ENCODE results near the gene FANCD2. TPM values are rescaled to one million over a fixed set of nuclear protein-coding genes. Genes with fewer than 3 reads are reported as not detected.
A peak's percentile ranks its signal among the peaks of the same experiment; 100 is the strongest.
"Not testable (repeated sequence)": the region's sequence is repeated elsewhere in the genome, so short reads cannot be mapped to it uniquely, and the experiment has no call there.

The FANCD2 gene
- total RNA-seq, 1 experiment from 2014 or later = 39.0 TPM

DNA sequence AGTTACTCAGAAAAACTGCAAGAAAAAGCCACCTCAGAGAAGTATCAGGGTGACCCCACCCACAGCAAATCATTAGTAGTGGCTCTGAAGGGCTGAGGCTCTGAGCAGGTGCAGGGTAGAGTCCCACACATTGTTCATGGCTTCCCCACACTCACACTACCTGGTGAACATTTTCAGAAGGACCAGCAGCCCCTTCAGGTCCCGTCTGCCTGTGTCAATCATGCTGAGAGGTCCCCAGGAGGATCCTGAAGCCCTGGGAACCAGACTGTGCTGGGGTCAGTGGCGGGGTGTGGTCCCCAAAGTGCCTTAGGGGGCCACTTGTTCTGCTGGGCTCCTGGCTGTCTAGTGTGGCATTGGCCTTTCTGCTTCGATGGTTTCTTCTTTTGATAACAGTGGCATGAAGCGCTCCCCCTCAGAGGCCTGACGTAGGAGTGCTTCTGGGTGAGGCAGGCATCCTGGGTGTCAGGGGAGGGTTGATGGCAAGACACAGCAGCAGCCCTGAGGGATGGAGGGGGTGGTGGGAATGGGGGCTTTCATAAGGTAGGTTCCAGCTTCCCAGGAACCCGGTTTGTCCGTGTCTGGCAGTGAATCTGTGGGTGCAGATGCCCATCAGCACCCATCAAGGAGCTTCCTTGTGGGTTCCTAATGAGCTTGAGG, 19.0 kb upstream of the FANCD2 start:
- peaks cover 14% of the 10 kb centered on the region for H3K36me3 ChIP-seq
- no peaks in the 10 kb centered on the region for H3K27me3 ChIP-seq
- no peak for DNase-seq
- H3K9me3 ChIP-seq (replicated peaks) = no peaks in the 10 kb centered on the region
- peaks cover 22% of the 10 kb centered on the region for H3K4me1 ChIP-seq
- H3K4me3 ChIP-seq = no peak overlapping the region
- H3K27ac ChIP-seq = no peak overlapping the region

DNA sequence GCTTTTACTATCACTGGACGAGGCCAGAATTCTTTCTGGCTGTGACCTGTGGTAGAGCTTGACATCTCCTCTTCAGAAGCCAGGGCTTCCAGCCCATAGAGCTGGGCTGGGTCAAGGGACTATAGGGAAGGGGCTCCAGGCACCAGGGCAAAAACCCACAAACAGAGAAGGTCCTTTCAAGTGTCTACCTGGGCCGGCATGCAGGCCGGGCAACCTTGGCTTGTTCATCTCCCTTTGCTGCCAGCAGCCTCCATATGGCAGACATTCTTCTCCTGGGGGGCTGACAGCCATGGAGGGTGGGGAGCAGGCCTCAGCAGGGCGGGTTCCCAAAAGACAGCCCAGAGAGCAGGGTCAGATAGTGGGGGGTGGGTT, 18.0 kb upstream of the FANCD2 start:
- not testable (repeated sequence) for H3K9me3 ChIP-seq (replicated peaks); H3K36me3 ChIP-seq; H3K4me3 ChIP-seq; H3K27ac ChIP-seq; H3K27me3 ChIP-seq; DNase-seq
- H3K4me1 ChIP-seq = peaks cover 25% of the 10 kb centered on the region

DNA sequence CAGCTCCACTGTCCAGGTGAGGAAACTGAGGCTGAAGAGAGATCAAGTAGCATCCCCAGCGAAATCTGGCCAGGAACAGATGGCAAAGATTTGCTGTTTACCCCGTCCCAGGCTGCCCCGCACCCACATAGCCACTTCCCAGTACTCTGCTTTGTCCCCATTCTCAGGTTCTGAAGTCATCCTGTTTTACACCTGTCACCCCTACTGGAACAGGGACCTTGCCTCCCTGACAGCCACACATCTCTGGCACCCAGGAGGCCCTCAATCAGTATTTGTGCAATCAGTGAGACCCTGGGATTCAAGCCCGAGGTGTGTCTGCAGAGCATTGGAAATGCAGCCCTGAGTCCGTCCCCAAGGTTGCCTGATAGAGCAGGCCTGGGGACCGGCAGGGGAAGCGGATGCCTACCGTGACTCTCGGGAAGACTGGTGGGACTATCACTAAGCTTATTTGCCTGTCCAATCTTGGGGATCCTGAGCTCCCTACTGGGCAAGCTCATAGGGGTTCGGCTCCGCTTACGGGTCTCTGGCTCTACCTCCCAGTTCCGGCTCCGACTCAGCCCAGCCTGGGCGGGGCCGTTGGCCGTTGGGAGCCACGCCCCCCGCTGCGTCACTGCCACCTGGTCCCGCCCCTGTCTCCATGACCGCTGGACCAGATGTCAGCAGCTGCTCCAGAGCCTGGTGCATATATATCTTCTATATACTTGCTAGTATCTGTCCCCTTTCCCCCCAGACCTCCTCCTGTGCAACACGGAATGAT, 17.5 kb upstream of the FANCD2 start:
- Histone ChIP-seq H3K27me3 (no peaks in the 10 kb centered on the region), H3K36me3 (peaks cover 2% of the 10 kb centered on the region; the same call in 1 of the 2 replicates), H3K27ac (peak overlapping the region; percentile 11), H3K4me3 (peak overlapping the region; percentile 54), H3K9me3 (replicated peaks) (no peaks in the 10 kb centered on the region), H3K4me1 (peaks cover 25% of the 10 kb centered on the region)
- DNase-seq = peak; percentile 79 to 87

DNA sequence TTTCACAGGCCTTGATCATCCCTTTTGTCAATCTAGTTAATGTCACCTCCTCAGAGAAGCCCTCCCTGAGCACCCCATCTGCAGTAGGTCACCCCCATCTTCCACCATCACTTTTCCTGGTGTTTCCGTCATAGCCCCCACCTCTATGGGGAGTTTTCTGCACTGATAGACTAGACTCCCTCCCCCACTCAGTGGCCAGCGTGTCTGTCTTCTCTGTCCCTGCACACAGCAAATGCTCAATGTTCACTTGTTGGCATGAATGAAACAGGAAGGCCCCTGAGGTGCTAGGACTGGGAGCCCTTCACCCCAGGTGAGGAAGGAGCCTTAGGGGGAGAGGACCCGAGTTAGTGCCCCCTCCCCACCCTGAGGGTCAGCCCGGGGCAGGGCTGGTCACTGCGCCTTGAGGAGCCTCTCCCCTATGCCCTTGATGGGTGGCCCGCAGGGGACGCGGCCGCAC, 15.8 kb upstream of the FANCD2 start:
- no peak overlapping the region for H3K27ac ChIP-seq
- H3K4me1 ChIP-seq = peaks cover 30% of the 10 kb centered on the region

DNA sequence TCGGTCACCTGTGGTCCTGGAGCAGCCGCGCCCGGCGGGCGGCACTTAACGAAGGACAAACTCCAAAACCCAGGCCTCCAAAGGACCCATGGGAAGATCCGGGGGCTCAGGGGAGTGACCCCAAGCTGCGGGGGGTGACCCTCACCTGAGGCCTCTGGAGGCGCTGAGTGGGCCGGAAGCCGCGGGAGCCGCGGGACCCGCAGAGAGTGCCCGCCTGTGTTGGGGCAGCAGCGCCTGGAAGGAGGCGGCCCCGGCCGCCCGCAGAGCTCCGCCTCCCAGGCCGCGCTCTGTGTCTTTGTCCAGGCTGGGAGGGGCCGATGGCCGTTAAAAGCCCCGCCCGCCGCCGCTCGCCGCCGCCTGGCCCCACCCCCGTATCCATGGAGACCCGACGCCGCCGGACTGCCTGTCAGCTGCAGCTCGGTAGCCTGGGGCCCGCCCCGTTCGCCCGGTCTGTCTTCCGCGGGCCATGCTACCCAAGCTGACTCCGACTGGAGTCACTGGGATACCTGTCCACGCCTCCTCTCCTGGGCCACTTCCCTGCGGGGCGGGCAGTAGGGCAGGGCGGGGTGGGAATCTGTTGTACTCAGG, 15.3 kb upstream of the FANCD2 start:
- Histone ChIP-seq H3K27me3 (no peaks in the 10 kb centered on the region), H3K4me1 (peaks cover 31% of the 10 kb centered on the region), H3K4me3 (peak overlapping the region; percentile 62), H3K9me3 (replicated peaks) (no peaks in the 10 kb centered on the region), H3K36me3 (no peaks in the 10 kb centered on the region), H3K27ac (no peak overlapping the region)
- peak; percentile 95 to 97 for DNase-seq

More for the DNA sequence above, 15.8 kb upstream of the FANCD2 start:
- Histone ChIP-seq H3K36me3 (no peaks in the 10 kb centered on the region), H3K9me3 (replicated peaks) (no peaks in the 10 kb centered on the region), H3K4me3 (peak overlapping the region; percentile 62), H3K27me3 (no peaks in the 10 kb centered on the region)
- DNase-seq = no peak

DNA sequence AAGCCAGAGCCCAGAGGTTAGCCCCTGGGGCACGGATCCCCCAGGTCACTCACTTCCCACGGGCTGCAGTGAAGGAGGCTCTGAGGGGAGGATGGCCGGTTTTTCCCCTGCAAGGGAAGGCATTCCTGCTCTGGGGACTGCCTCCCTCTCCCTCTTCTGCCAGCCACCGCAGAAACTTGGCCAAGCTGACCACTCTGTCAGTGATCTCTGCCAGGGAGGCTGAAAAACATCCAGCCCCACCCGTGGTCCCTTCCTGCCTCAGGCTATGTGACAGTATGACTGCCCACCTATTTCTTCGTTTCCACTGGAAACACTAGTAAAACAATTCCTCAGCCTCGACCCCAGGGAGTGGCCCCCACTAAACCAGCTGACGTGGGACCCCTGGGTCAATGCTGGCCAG, 14.6 kb upstream of the FANCD2 start:
- Histone ChIP-seq H3K36me3 (no peaks in the 10 kb centered on the region), H3K4me3 (peak overlapping the region; percentile 62), H3K9me3 (replicated peaks) (no peaks in the 10 kb centered on the region), H3K27me3 (no peaks in the 10 kb centered on the region), H3K27ac (no peak overlapping the region; the same call in 1 of the 2 replicates), H3K4me1 (peaks cover 35% of the 10 kb centered on the region)
- peak; percentile 14 to 38 for DNase-seq

DNA sequence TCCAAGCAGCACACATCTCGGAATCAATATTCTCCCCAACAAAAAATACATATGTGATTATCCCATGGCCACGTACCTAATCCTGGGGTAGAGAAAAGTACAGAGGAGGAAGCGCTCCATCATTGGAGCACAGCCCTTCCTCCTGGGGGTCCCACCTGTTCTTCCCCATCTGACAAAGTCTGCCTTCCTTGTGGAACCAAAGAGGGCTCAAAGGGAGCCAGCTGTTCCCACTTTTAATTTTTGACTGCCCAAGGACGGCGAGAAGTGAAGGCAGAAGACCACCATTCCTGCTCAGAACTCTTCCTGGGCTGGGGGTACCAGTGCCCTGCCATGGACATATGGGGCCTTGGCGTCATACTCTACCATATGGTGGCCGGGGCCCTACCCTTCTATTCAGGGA, 14.1 kb upstream of the FANCD2 start:
- DNase-seq = peak; percentile 53 to 71
- Histone ChIP-seq H3K27ac (peak overlapping the region; percentile 62), H3K27me3 (no peaks in the 10 kb centered on the region), H3K36me3 (no peaks in the 10 kb centered on the region), H3K4me3 (no peak overlapping the region), H3K4me1 (peaks cover 35% of the 10 kb centered on the region), H3K9me3 (replicated peaks) (no peaks in the 10 kb centered on the region)

DNA sequence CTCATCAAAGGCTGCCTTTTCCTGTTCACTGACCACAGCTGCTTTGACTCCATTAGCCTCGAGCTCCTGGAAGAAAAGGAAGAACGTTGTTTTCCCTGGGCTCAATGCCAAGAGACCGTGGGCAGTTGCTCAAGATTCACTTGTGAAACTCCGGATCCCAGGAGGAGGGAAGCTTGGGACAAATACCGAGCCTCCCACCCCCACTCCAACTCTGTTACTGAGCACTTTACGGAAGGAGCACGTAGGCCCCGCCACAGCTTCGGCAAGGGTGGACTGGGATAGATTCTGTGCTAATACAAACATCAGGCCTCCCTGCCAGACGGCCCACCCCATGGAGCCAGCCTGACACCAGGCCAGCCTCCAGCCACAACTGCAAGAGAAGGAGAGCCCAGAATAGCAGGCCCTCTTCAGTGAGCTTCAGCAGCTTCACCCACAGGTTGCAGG, 10.8 kb upstream of the FANCD2 start:
- peak; percentile 80 to 92 for DNase-seq
- Histone ChIP-seq H3K4me3 (peak overlapping the region; percentile 43), H3K27ac (peak overlapping the region; percentile 52), H3K36me3 (no peaks in the 10 kb centered on the region), H3K27me3 (no peaks in the 10 kb centered on the region), H3K9me3 (replicated peaks) (no peaks in the 10 kb centered on the region), H3K4me1 (peaks cover 31% of the 10 kb centered on the region)

DNA sequence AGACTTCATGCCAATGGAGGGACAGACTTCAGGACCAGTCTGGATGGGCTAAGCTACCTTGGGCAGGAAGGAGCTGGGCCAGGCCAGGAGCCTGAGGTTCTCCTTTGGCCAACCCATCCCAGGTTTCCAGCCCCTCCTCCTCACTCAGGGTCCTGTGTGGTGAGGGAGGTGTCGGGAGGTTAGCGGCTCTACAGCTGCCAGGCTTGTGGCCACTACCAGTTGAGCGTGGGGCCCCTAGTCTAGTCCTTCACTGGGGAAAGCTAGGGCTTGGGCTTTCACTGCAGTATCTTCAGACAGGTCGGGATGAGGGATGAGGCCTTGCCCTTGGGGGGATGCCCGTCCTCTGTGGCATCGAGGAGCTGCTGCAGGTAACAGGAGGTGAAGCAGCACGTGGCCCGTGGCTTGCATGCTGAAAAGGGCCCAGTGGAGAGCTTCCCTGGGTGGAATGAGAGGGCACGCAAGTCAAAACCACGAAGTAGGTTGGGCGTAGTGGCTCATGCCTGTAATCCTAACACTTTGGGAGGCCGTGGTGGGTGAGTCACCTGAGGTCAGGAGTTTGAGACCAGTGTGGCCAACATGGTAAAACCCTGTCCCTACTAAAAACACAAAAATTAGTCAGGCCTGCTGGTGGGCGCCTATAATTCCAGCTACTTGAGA, 8.5 kb upstream of the FANCD2 start:
- Histone ChIP-seq H3K4me3 (no peak overlapping the region), H3K27me3 (no peaks in the 10 kb centered on the region), H3K36me3 (0 out of 2 replicates have a peak, but pooled peaks cover 2% of the 10 kb centered on the region), H3K4me1 (peaks cover 16% of the 10 kb centered on the region), H3K27ac (no peak overlapping the region; the same call in 1 of the 2 replicates), H3K9me3 (replicated peaks) (no peaks in the 10 kb centered on the region)
- DNase-seq = peak; percentile 52 to 65

DNA sequence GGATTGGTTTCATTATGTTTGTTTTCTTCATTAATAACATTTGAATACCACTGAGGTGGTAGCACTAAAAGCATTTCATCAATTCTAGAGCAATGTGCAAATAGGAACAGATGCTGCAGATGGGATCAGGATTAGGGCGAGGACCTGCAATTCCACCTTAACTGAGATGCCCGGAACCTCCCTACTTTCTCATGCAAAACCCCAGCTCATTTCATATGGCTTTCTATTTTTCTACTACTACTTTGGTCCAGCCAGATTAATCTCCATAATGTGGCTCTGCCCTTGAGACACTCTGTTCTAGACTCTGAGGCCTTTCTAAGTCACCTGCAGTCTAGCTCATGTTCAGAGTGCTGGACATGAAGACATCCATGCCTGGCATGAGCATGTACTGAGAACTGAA, 7.4 kb upstream of the FANCD2 start:
- not testable (repeated sequence) for H3K9me3 ChIP-seq (replicated peaks); H3K4me3 ChIP-seq; H3K36me3 ChIP-seq; H3K27me3 ChIP-seq; H3K27ac ChIP-seq; DNase-seq
- H3K4me1 ChIP-seq = peaks cover 16% of the 10 kb centered on the region

DNA sequence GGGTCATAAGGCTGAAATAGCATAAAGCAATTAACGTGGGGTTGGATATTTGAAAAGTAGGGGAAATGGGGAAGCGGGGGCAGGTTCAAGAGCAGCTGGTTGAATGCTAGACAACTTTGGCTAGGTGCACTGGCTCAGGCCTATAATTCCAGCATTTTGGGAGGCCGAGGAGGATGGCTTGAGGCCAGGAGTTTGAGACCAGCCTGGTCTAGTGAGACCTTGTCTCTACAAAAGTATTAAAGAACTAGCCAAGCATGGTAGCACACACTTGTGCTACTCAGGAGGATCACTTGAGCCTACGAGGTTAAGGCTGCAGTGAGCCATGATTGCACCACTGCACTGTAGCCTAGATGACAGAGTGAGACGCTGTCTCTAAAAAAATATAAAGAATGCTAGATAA, 6.9 kb upstream of the FANCD2 start:
- H3K27ac ChIP-seq = no peak overlapping the region
- peaks cover 16% of the 10 kb centered on the region for H3K4me1 ChIP-seq
- no peak for DNase-seq
- H3K27me3 ChIP-seq = no peaks in the 10 kb centered on the region
- H3K9me3 ChIP-seq (replicated peaks) = no peaks in the 10 kb centered on the region
- H3K36me3 ChIP-seq = 0 out of 2 replicates have a peak, but pooled peaks cover 2% of the 10 kb centered on the region
- H3K4me3 ChIP-seq = no peak overlapping the region

DNA sequence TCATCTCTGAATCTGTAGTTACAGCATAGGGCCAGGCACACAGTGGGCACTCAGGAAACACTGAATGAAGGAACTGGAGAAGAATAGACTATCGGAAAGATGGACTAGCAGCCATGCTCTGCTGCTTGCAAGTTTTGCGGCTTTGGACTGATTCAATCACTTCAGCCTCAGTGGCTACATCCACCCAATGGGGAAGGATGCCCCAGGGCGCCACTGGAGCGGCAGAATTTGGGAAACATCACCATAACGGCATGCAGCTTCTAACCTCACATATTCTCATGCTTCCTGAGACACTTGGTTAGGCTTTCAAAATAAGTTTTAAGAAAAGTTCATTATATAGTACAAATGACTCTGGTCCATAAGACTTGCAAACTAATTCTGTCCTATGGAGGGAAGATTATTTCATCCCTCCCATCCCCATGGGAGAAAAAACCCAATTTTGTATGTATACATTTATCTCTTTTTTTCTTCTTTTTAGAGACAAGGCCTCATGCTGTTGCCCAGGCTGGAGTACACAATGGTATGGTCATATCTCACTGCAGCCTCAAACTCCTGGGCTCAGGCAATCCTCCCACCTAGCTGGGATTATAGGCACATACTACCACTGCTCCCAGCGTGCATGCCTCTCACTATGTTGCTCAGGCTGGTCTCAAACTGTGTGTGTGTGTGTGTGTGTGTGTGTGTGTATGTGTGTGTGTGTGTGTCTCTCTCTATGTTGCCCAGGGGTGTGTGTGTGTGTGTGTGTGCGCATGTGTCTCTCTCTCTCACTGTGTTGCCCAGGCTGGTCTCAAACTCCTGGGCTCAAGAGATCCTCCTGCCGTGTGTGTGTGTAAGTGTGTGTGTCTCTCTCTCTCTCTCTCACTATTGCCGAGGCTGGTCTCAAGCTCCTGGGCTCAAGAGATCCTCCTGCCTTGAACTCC, 4.1 kb upstream of the FANCD2 start:
- Histone ChIP-seq H3K4me3 (no peak overlapping the region), H3K36me3 (0 out of 2 replicates have a peak, but pooled peaks cover 2% of the 10 kb centered on the region), H3K27me3 (no peaks in the 10 kb centered on the region), H3K27ac (no peak overlapping the region), H3K9me3 (replicated peaks) (no peaks in the 10 kb centered on the region), H3K4me1 (peaks cover 8% of the 10 kb centered on the region; the same call in 1 of the 2 replicates)
- DNase-seq = no peak

DNA sequence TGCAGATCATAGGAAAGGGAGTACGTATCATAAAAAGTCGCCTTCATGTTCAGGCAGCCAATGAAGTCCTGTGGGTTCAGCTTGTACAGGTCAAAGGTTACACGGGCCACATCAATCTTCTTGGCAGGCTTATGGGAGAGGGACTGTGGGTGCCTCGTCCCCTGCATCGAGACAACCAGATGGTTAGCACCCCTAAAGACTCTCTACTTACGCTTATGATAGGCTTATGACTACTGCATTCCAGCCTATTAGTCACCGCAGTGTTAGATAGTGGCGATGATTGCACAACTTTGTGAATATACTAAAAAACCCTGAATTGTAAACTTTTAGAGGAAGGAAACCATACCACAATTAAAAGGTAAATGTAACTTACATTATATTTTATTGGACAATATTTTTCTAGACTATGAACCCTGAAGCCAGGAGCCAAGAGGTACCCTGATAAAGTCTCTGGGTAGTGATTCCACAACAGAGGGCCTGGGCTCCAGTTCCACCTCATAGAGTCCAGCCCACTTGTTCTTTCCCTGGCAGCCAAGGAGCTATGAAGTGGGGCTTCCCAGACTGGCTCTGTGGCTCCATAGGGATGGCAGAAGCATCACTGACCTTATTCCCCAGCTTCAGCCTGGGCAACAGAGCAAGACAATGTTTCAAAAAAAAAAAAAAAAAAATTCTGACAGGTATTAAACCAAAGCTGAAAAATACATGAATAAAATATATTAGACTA, 2.5 kb upstream of the FANCD2 start:
- no peak for DNase-seq
- Histone ChIP-seq H3K27ac (no peak overlapping the region), H3K4me1 (peaks cover 3% of the 10 kb centered on the region; the same call in 1 of the 2 replicates), H3K4me3 (no peak overlapping the region), H3K36me3 (peaks cover 7% of the 10 kb centered on the region; the same call in 1 of the 2 replicates), H3K9me3 (replicated peaks) (no peaks in the 10 kb centered on the region), H3K27me3 (no peaks in the 10 kb centered on the region)

Data from SJCRH30 (cell line).